Mammary epithelial cell (primary cell): ENCODE measurements around the gene MRPL20.

Source experiments
- EZH2 ChIP-seq: IDR thresholded peaks from 2 replicates; pipeline ENCODE4 v1.6.1; 2012; ENCODE audit warnings: low read length, inconsistent platforms, borderline replicate concordance
- TF ChIP-seq, protein P1 (sequence below), 2 donors: IDR thresholded peaks in 1 of 2; conservative IDR thresholded peaks in 1 of 2; 2 replicates each; pipeline ENCODE4 v1.5.1; 2011 to 2012; ENCODE audit warnings: inconsistent platforms in 2 of 2, low read length in 2 of 2, mild to moderate bottlenecking in 2 of 2, control low read depth in 1 of 2, low read depth in 1 of 2; ENCODE audit not compliant: insufficient read depth in 1 of 2; ENCODE audit errors: extremely low read depth in 1 of 2

DNA sequence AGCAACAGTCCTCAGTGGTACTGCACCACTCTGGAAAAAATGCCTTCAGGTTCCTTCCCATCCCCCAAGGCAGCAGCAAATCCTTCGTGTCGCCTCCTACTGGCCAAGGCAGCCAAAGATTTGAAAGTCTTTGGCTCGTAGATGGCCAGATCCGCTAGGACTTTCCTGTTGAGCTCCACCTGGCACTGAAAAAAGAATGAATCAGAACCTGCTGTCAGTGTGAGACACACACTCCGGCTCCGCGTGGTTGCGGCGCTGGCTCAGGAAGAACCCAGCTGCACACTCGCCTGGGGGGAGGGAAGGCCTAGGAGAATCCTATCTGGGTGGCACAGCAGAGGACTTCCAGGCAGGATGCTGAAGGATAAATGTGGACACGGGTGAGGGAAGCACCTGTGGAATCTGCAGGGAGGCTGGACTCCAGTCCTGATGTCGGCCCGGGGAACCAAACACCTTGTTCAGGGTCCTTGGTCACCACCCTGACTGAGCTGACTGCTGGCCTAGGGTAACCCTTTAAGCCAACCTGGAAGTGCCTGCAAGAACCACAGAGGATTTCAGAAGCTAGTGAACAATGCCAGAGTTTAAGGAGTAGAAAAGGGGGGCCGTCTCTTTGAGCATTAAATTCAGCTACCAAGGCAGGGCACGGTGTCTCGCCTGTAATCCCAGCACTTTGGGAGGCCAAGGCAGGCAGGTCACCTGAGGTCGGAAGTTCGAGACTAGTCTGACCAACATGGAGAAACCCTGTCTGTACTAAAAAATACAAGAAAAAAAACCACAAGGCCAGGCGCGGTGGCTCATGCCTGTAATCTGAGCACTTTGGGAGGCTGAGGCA, 4.8 kb downstream of the MRPL20 start:
- TF ChIP-seq, protein P1, sequence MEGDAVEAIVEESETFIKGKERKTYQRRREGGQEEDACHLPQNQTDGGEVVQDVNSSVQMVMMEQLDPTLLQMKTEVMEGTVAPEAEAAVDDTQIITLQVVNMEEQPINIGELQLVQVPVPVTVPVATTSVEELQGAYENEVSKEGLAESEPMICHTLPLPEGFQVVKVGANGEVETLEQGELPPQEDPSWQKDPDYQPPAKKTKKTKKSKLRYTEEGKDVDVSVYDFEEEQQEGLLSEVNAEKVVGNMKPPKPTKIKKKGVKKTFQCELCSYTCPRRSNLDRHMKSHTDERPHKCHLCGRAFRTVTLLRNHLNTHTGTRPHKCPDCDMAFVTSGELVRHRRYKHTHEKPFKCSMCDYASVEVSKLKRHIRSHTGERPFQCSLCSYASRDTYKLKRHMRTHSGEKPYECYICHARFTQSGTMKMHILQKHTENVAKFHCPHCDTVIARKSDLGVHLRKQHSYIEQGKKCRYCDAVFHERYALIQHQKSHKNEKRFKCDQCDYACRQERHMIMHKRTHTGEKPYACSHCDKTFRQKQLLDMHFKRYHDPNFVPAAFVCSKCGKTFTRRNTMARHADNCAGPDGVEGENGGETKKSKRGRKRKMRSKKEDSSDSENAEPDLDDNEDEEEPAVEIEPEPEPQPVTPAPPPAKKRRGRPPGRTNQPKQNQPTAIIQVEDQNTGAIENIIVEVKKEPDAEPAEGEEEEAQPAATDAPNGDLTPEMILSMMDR (conservative IDR thresholded peaks at IDR 0.05 in 1 of 2, IDR thresholded peaks at IDR 0.05 in 1 of 2; ENCODE audit: extremely low read depth in 1 of 2, insufficient read depth in 1 of 2, low read depth in 1 of 2, low read length in 2 of 2) = peak; percentile 73 to 94
- no peak for TF ChIP-seq EZH2
